BE2C (cell line): ENCODE data around the gene GPR35.

Source experiments
- DNase-seq: peaks from one replicate; pipeline ENCODE4 v3.0.0-alpha.2; 2020
- H3K27me3 ChIP-seq: fragments of 250-450 bp; sonication (Bioruptor Pico); 2 replicates; pipeline ENCODE4 v1.5.1; 2020; ENCODE audit warnings: mild to moderate bottlenecking
- H3K36me3 ChIP-seq: fragments of 250-450 bp; sonication (Bioruptor Pico); 2 replicates; pipeline ENCODE4 v1.5.1; 2020; ENCODE audit warnings: mild to moderate bottlenecking
- H3K4me1 ChIP-seq: fragments of 250-450 bp; sonication (Bioruptor Pico); 2 replicates; pipeline ENCODE4 v1.5.1; 2020
- H3K4me3 ChIP-seq: 2 replicates; pipeline ENCODE4 v1.5.1; 2011; ENCODE audit warnings: low read depth, low read length
- H3K9me3 ChIP-seq: fragments of 250-450 bp; sonication (Bioruptor Pico); 2 replicates; pipeline ENCODE4 v1.5.1; 2020
- CTCF ChIP-seq: IDR thresholded peaks from 2 replicates; pipeline ENCODE4 v1.5.1; 2012; ENCODE audit warnings: mild to moderate bottlenecking, low read depth, low read length

Gene GPR35

GRCh38 chr2:240601831-240602160 is 23.5 kb upstream of the GPR35 start:
- peaks cover 3% of the 10 kb centered on the region for H3K36me3 ChIP-seq
- no peak for DNase-seq
- no peaks in the 10 kb centered on the region for H3K9me3 ChIP-seq
- no peak overlapping the region for H3K4me3 ChIP-seq
- no peak for TF ChIP-seq CTCF
- H3K4me1 ChIP-seq = no peaks in the 10 kb centered on the region
- no peaks in the 10 kb centered on the region for H3K27me3 ChIP-seq

- H3K4me3 ChIP-seq = no peak overlapping the region
- peaks cover 3% of the 10 kb centered on the region for H3K36me3 ChIP-seq
- no peaks in the 10 kb centered on the region for H3K9me3 ChIP-seq
- no peaks in the 10 kb centered on the region for H3K27me3 ChIP-seq
- TF ChIP-seq CTCF = no peak
- no peak for DNase-seq
- H3K4me1 ChIP-seq = no peaks in the 10 kb centered on the region
Observed at GRCh38 chr2:240602266-240603050, 22.8 kb upstream of the GPR35 start.

GRCh38 chr2:240603081-240603835 is 22.0 kb upstream of the GPR35 start:
- no peaks in the 10 kb centered on the region; the same call in 1 of the 2 replicates for H3K27me3 ChIP-seq
- no peaks in the 10 kb centered on the region for H3K9me3 ChIP-seq
- no peaks in the 10 kb centered on the region; the same call in 1 of the 2 replicates for H3K36me3 ChIP-seq
- no peaks in the 10 kb centered on the region for H3K4me1 ChIP-seq
- no peak for DNase-seq
- H3K4me3 ChIP-seq = no peak overlapping the region
- no peak for TF ChIP-seq CTCF

GRCh38 chr2:240603846-240604245 is 21.4 kb upstream of the GPR35 start:
- peak; percentile 8 for DNase-seq
- Histone ChIP-seq H3K4me3 (no peak overlapping the region), H3K4me1 (no peaks in the 10 kb centered on the region)

GRCh38 chr2:240604291-240604938 is 20.9 kb upstream of the GPR35 start:
- no peaks in the 10 kb centered on the region for H3K9me3 ChIP-seq
- H3K4me1 ChIP-seq = no peaks in the 10 kb centered on the region
- no peaks in the 10 kb centered on the region; the same call in 1 of the 2 replicates for H3K27me3 ChIP-seq
- TF ChIP-seq CTCF = peak; percentile 58
- DNase-seq = peak; percentile 51
- no peaks in the 10 kb centered on the region for H3K36me3 ChIP-seq
- no peak overlapping the region for H3K4me3 ChIP-seq

More at GRCh38 chr2:240603846-240604245, 21.4 kb upstream of the GPR35 start:
- no peaks in the 10 kb centered on the region for H3K9me3 ChIP-seq
- no peak for TF ChIP-seq CTCF
- no peaks in the 10 kb centered on the region for H3K36me3 ChIP-seq
- no peaks in the 10 kb centered on the region; the same call in 1 of the 2 replicates for H3K27me3 ChIP-seq
